ENCODE results near the gene CTNNA3. TPM values are rescaled to one million over a fixed set of nuclear protein-coding genes. Genes with fewer than 3 reads are reported as not detected.
A peak's percentile ranks its signal among the peaks of the same experiment; 100 is the strongest.

Gene CTNNA3
- total RNA-seq, 4 donors from 2014 or later = 1.2 to 7.1 (median 1.3) TPM

DNA sequence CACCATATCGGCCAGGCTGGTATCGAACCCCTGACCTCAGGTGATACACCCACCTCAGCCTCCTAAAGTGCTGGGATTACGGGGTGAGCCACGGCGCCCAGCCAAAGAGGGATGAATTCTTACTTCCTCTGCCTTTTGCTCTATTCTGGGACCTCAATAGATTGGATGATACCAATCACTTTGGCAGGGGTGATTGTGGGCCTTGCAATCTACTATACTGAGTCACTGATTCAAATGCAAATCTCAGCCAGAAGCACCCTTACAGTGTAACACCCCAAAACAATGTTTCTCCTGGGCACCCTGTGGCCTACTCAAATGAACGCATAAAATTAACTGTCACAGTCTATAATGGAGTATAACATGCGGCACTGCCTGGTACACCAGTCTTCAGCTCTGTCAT, 1366.8 kb downstream of the CTNNA3 start:
- TF ChIP-seq CTCF (IDR thresholded peaks at IDR 0.05) = no peak
- ATAC-seq (ENCODE audit: low FRiP score) (no peak), DNase-seq (ENCODE audit: low spot score) (no peak)

GRCh38 chr10:66326876-66327275, 1369.1 kb downstream of the CTNNA3 start:
- ATAC-seq (ENCODE audit: low FRiP score) (no peak), DNase-seq (ENCODE audit: low spot score) (no peak)
- TF ChIP-seq CTCF (IDR thresholded peaks at IDR 0.05) = no peak

- ATAC-seq (ENCODE audit: low FRiP score) (peak; percentile 50), DNase-seq (ENCODE audit: low spot score) (no peak)
- TF ChIP-seq CTCF (IDR thresholded peaks at IDR 0.05) = no peak
These were observed 1373.2 kb downstream of the CTNNA3 start for GRCh38 chr10:66322777-66323176.

DNA sequence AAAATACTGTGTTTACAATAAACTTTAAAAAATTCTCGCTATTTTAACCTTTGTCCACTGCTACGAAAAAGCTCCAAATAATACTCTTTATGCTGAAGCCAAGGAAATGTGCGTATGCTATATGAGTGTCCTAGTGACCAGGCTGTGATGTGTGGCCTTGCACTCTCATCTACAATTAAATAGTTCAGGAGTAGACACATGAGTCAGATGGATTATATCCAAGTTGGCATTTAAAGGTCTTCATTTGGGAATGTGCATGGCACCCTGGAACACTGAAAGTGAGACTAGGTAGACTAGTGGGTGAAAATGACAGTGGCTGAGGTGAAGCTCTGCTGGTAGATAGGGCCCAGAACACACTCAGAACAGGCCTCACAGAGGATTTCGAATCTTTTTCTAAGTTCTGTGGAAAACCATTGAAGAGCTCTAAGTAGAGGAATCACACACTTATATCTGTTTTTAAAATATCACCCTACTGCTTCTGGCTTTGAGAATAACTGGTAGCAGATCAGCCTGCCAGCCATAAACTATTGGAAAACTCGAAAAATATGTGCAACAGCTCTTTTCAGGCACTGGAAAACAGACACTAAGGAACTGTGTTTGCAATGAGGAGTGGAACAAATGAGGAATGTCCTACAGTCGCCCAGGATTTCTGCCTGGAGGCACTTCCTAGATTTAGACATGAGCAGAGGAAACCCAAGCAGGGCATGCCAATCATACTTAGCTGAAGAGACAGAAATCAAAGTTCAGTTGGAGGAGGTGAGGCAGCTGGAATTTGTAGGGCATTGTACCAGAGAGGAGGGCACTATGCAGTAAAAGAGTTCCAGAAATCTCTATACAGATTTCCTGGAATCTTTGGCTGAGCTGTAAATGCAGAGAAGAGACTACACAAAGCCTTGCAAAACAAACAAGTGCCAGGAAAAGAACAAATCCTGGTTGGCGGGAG, 1374.0 kb downstream of the CTNNA3 start:
- TF ChIP-seq CTCF (IDR thresholded peaks at IDR 0.05) = no peak
- DNase-seq (ENCODE audit: low spot score) (no peak), ATAC-seq (ENCODE audit: low FRiP score) (peak; percentile 75)

GRCh38 chr10:66318761-66319160, 1377.2 kb downstream of the CTNNA3 start:
- TF ChIP-seq CTCF (IDR thresholded peaks at IDR 0.05) = no peak

GRCh38 chr10:66307826-66308225, 1388.2 kb downstream of the CTNNA3 start:
- ATAC-seq (ENCODE audit: low FRiP score) (no peak), DNase-seq (ENCODE audit: low spot score) (no peak)
- TF ChIP-seq CTCF (IDR thresholded peaks at IDR 0.05) = no peak

More at GRCh38 chr10:66318761-66319160, 1377.2 kb downstream of the CTNNA3 start:
- ATAC-seq (ENCODE audit: low FRiP score) = no peak
- DNase-seq (ENCODE audit: low spot score) = no peak

- no peak for DNase-seq (ENCODE audit: low spot score)
These were observed 1394.9 kb downstream of the CTNNA3 start for GRCh38 chr10:66301078-66301477.

More at GRCh38 chr10:66301078-66301477, 1394.9 kb downstream of the CTNNA3 start:
- ATAC-seq (ENCODE audit: low FRiP score) = no peak
- TF ChIP-seq CTCF (IDR thresholded peaks at IDR 0.05) = no peak

Data from omental fat pad (tissue), 4 donors.